Suprapubic skin (tissue), 4 donors: ENCODE measurements around the gene CTNS. TPM values are rescaled to one million over a fixed set of nuclear protein-coding genes. Genes with fewer than 3 reads are reported as not detected.
"Not testable (repeated sequence)": the region's sequence is repeated elsewhere in the genome, so short reads cannot be mapped to it uniquely, and the experiment has no call there.

Experiments used
- DNase-seq, 2 donors: peaks; one replicate each; pipeline ENCODE4 v3.0.0-alpha.2; 2019; ENCODE audit warnings: low spot score in 2 of 2
- H3K27ac ChIP-seq: fragments of 200-600 bp; sonication (generic); one replicate; pipeline ENCODE4 v1.5.1; 2019
- H3K27me3 ChIP-seq: fragments of 200-600 bp; sonication (generic); one replicate; pipeline ENCODE4 v1.5.1; 2019
- H3K36me3 ChIP-seq: fragments of 200-600 bp; sonication (generic); one replicate; pipeline ENCODE4 v1.5.1; 2019
- H3K4me1 ChIP-seq: fragments of 200-600 bp; sonication (generic); one replicate; pipeline ENCODE4 v1.5.1; 2019
- H3K4me3 ChIP-seq: fragments of 200-600 bp; sonication (generic); one replicate; pipeline ENCODE4 v1.5.1; 2019; ENCODE audit warnings: mild to moderate bottlenecking
- H3K9me3 ChIP-seq: fragments of 200-600 bp; sonication (generic); one replicate; pipeline ENCODE4 v1.5.1; 2019
- EP300 ChIP-seq: sonication (generic); formaldehyde crosslinking; IDR thresholded peaks from one replicate; pipeline ENCODE4 v1.6.1; 2017; ENCODE audit warnings: antibody characterized with exemption
- POLR2A ChIP-seq, 2 donors: fragments of 450-650 bp; IDR thresholded peaks; one replicate each; pipeline ENCODE4 v1.6.1; 2017; ENCODE audit warnings: antibody characterized with exemption in 2 of 2, mild to moderate bottlenecking in 2 of 2, moderate library complexity in 2 of 2
- POLR2AphosphoS5 ChIP-seq, 3 donors: sonication (generic); formaldehyde crosslinking; IDR thresholded peaks; one replicate each; pipeline ENCODE4 v1.6.1; 2017; ENCODE audit warnings: antibody characterized with exemption in 3 of 3
- WGBS: methylation state at CpG from one replicate; pipeline ENCODE4 v1.1.5; 2018; 5-methylcytosine and 5-hydroxymethylcytosine counted together
- total RNA-seq, 4 donors: library from RNA; depleted of rRNA; stranded (reverse); fragments of >200 nt; gene quantifications; one replicate each; pipeline ENCODE4 v1.1.0, GENCODE V29; 2016
- TF ChIP-seq, protein P1 (sequence below), 2 donors: fragments of 200-600 bp in 1 of 2; fragments of 450-650 bp in 1 of 2; sonication (generic) in 1 of 2; IDR thresholded peaks; one replicate each; pipeline ENCODE4 v1.5.1; 2016 to 2019; ENCODE audit warnings: antibody characterized with exemption in 2 of 2, mild to moderate bottlenecking in 1 of 2, moderate library complexity in 1 of 2

The CTNS gene
- total RNA-seq, 4 donors from 2014 or later, result 19.9 to 34.6 (median 26.1) TPM

DNA sequence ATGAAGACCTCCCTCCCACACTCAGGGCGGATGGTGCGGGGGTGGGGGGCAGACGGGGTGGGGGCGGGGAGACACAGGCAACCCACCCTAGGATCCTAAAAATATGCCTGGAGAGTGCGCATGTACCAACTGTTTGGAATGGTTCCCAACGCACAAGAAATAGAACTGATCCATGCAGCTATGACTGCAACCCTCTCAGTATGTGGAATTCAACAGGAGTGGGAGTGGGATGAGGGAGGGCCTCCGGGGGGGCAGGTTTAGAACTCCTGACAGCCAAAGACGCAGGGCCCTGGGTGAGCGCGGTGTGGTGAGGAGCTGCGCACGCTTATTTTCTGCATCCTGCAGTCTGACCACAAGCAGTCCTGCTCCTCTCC, 60.5 kb downstream of the CTNS start:
- TF ChIP-seq POLR2AphosphoS5 (IDR thresholded peaks at IDR 0.05) (no peak), EP300 (no peak), POLR2A (IDR thresholded peaks at IDR 0.05) (no peak)
- TF ChIP-seq, protein P1, sequence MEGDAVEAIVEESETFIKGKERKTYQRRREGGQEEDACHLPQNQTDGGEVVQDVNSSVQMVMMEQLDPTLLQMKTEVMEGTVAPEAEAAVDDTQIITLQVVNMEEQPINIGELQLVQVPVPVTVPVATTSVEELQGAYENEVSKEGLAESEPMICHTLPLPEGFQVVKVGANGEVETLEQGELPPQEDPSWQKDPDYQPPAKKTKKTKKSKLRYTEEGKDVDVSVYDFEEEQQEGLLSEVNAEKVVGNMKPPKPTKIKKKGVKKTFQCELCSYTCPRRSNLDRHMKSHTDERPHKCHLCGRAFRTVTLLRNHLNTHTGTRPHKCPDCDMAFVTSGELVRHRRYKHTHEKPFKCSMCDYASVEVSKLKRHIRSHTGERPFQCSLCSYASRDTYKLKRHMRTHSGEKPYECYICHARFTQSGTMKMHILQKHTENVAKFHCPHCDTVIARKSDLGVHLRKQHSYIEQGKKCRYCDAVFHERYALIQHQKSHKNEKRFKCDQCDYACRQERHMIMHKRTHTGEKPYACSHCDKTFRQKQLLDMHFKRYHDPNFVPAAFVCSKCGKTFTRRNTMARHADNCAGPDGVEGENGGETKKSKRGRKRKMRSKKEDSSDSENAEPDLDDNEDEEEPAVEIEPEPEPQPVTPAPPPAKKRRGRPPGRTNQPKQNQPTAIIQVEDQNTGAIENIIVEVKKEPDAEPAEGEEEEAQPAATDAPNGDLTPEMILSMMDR (IDR thresholded peaks at IDR 0.05), result no peak
- H3K9me3 ChIP-seq, result peaks cover 4% of the 10 kb centered on the region
- H3K27me3 ChIP-seq, result peaks cover 62% of the 10 kb centered on the region

DNA sequence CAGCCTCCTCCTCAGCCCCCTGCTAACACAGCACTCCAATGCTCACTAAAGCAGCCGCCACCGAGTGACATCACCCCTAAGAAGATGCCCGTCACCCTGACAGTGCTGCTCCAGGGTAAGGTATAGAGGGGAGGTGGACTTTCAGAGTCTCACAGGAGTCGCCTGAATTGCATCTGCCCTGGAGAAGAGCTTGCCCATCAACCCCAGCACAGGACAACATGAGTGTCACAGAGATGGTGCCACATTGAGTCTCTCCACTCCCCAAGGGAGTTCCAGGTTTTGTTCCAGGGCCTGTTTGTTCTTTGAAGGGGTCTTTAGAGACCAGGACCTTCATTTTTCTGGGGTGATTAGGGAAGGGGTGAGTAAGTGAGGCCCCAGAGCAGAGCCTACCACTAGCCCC, 61.6 kb downstream of the CTNS start:
- Histone ChIP-seq H3K4me3 (no peak overlapping the region), H3K9me3 (peaks cover 4% of the 10 kb centered on the region), H3K27ac (no peak overlapping the region), H3K36me3 (no peaks in the 10 kb centered on the region), H3K4me1 (peaks cover 20% of the 10 kb centered on the region), H3K27me3 (peaks cover 54% of the 10 kb centered on the region)
- whole genome bisulfite sequencing, result 95% methylated on average over 3 of the region's 4 CpGs
- DNase-seq, result no peak
- TF ChIP-seq, protein P1 (IDR thresholded peaks at IDR 0.05), result no peak
- no peak for TF ChIP-seq POLR2A (IDR thresholded peaks at IDR 0.05)
- TF ChIP-seq EP300, result no peak
- TF ChIP-seq POLR2AphosphoS5 (IDR thresholded peaks at IDR 0.05), result no peak

More for the DNA sequence above, 60.5 kb downstream of the CTNS start:
- no peak overlapping the region for H3K27ac ChIP-seq
- peaks cover 20% of the 10 kb centered on the region for H3K4me1 ChIP-seq
- 68% methylated on average over 8 of the region's 12 CpGs for WGBS
- no peak for DNase-seq
- H3K4me3 ChIP-seq, result no peak overlapping the region
- no peaks in the 10 kb centered on the region for H3K36me3 ChIP-seq

DNA sequence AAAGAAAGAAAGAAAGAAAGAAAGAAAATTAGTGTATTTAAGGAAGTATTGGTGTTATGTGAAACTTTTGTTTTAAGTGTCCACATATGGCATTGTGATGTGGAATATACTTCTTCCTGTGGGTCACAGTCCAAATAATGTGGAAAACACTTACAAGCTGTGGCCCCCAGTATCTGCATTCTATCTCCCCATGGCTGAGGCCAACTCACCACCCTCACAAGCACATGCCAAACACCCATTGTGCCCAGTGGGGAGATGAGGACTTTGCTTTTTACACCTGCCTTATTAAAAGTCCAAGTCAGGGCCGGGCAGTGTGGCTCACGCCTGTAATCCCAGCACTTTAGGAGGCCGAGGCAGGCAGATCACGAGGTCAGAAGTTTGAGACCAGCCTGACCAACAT, 63.4 kb downstream of the CTNS start:
- WGBS, result 95% methylated on average over 4 of the region's 4 CpGs
- H3K9me3 ChIP-seq, result peaks cover 4% of the 10 kb centered on the region
- no peaks in the 10 kb centered on the region for H3K36me3 ChIP-seq
- no peak overlapping the region for H3K4me3 ChIP-seq
- H3K27me3 ChIP-seq, result peaks cover 36% of the 10 kb centered on the region
- DNase-seq, result no peak
- TF ChIP-seq POLR2A (IDR thresholded peaks at IDR 0.05) (no peak), POLR2AphosphoS5 (IDR thresholded peaks at IDR 0.05) (no peak)
- H3K27ac ChIP-seq, result no peak overlapping the region
- peaks cover 16% of the 10 kb centered on the region for H3K4me1 ChIP-seq

DNA sequence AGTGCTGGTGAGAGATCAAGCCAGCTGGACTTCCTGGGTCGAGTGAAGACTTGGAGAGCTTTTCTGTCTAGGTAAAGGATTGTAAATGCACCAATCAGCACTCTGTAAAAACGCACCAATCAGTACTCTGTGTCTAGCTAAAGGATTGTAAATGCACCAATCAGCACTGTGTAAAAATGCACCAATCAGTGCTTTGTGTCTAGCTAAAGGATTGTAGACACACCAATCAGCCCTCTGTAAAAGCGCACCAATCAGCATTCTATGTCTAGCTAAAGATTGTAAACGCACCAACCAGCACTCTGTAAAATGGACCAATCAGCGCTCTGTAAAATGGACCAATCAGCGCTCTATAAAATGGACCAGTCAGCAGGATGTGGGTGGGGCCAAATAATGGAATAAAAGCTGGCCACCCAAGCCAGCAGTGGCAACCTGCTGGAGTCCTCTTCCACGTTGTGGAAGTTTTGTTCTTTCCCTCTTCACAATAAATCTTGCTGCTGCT, 65.5 kb downstream of the CTNS start:
- not testable (repeated sequence) for H3K36me3 ChIP-seq, H3K4me1 ChIP-seq, DNase-seq, H3K9me3 ChIP-seq, H3K27ac ChIP-seq, H3K4me3 ChIP-seq
- WGBS, result 89% methylated on average over 7 of the region's 7 CpGs
- H3K27me3 ChIP-seq, result peaks cover 14% of the 10 kb centered on the region

DNA sequence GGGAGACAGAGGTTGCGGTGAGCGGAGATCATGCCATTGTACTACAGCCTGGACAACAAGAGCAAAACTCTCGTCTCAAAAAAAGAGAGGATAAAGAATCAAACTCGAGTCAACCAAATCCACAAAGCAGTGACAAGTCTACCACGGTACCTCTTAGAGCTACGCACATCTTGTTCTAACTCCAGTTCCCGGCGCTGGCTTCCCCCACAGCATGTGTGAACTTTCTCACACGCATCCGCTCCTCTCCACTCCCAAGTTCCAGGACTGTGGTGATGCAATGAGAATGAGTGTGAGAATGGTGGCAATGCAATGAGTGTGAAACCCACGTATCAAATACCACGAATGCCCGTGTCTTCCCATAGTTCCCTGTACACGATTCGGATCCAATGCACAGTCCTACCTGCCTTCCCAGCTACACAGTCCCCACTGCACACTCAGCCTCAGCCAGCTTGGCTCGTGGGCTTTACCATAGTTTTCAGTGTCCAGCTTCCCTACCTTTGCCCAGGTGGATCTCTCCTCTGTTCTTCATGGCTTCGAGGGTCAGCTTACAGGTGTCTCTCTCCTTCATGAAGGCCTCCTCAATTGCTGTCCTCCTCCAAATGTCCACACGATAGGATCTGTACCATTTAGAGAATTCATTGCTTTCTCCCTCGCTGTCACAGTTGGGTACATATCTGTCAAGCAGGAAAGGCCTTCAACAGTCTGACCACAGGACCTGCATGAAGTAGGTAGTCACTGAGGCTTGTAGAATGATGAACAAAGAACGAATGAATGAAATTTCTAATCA, 68.6 kb downstream of the CTNS start:
- 83% methylated on average over 19 of the region's 20 CpGs for WGBS
- TF ChIP-seq POLR2A (IDR thresholded peaks at IDR 0.05) (no peak), POLR2AphosphoS5 (IDR thresholded peaks at IDR 0.05) (no peak), EP300 (no peak)
- TF ChIP-seq, protein P1 (IDR thresholded peaks at IDR 0.05), result no peak
- Histone ChIP-seq H3K4me1 (no peaks in the 10 kb centered on the region), H3K36me3 (no peaks in the 10 kb centered on the region), H3K27me3 (no peaks in the 10 kb centered on the region), H3K4me3 (no peak overlapping the region), H3K27ac (no peak overlapping the region), H3K9me3 (no peaks in the 10 kb centered on the region)
- DNase-seq, result no peak

DNA sequence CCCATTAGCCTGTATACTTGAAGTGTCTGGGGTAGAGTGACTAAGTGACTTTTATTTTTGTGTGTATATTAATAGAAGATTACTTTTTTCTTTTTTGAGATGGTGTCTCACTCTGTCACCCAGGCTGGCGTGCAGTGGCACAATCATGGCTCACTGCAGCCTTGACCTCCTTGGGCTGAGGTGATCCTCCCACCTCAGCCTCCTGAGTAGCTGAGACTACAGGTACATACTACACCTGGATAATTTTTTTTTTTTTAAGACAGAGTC, 69.1 kb downstream of the CTNS start:
- not testable (repeated sequence) for H3K9me3 ChIP-seq, H3K4me1 ChIP-seq, H3K27ac ChIP-seq, DNase-seq, H3K4me3 ChIP-seq, H3K27me3 ChIP-seq, H3K36me3 ChIP-seq
- WGBS, result 88% methylated on average over 1 of the region's 1 CpG

DNA sequence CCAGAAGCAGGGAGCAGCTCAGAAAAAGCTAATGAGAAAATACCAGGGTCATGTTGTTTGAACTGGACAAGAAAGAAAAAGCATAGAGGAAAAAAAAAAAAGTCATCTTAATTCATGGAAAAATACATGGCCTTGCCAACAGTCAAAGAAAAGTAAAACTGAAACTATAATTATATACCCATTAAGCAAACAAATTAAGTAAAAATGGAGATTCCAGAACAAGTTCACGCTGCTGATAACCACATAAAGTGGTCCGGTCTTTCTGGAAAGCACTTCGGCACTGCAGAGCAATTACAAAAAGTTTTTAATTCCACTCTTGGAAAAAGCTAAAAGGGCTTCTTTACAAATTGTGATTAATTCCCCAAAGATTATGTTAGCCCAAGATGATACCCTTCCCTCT, 71.8 kb downstream of the CTNS start:
- Histone ChIP-seq H3K36me3 (peaks cover 16% of the 10 kb centered on the region), H3K9me3 (no peaks in the 10 kb centered on the region), H3K4me1 (no peaks in the 10 kb centered on the region), H3K4me3 (no peak overlapping the region), H3K27ac (no peak overlapping the region), H3K27me3 (no peaks in the 10 kb centered on the region)
- DNase-seq, result no peak
- WGBS, result 65% methylated on average over 3 of the region's 3 CpGs
- TF ChIP-seq, protein P1 (IDR thresholded peaks at IDR 0.05), result no peak
- no peak for TF ChIP-seq POLR2A (IDR thresholded peaks at IDR 0.05)
- no peak for TF ChIP-seq EP300
- no peak for TF ChIP-seq POLR2AphosphoS5 (IDR thresholded peaks at IDR 0.05)
